Measurements from ENCODE around the gene DPYD.

The DPYD gene

GRCh38 chr1:97920832-97921571, at the start of gene DPYD:
TSS of gene DPYD (minus strand) at chr1:97921034. CDS start at chr1:97920922, 112 bp downstream.
- DNase-seq, result peak; percentile 57 to 94

GRCh38 chr1:97960470-97960869, 39.6 kb upstream of the DPYD start:
- DNase-seq, result no peak

- DNase-seq, result no peak
Measured at GRCh38 chr1:97947695-97948094, 26.9 kb upstream of the DPYD start.

- DNase-seq, result peak in 1 of 2 experiments; percentile 6
Measured at GRCh38 chr1:97943354-97943753, 22.5 kb upstream of the DPYD start.

GRCh38 chr1:97942161-97943123, 21.6 kb upstream of the DPYD start:
- no peak for DNase-seq

- DNase-seq, result no peak
Measured at GRCh38 chr1:97938285-97938642, 17.4 kb upstream of the DPYD start.

- DNase-seq, result no peak
Measured at GRCh38 chr1:97936976-97937375, 16.1 kb upstream of the DPYD start.

- no peak for DNase-seq
Measured at GRCh38 chr1:97934491-97934890, 13.7 kb upstream of the DPYD start.

GRCh38 chr1:97929874-97930851, 9.3 kb upstream of the DPYD start:
- no peak for DNase-seq

GRCh38 chr1:97926017-97926708, 5.3 kb upstream of the DPYD start:
- no peak for DNase-seq

- DNase-seq, result no peak
Measured at GRCh38 chr1:97925151-97925550, 4.3 kb upstream of the DPYD start.

- DNase-seq, result no peak
Measured at GRCh38 chr1:97923811-97924210, 3.0 kb upstream of the DPYD start.

GRCh38 chr1:97920276-97920831, 480 bp downstream of the DPYD start:
- peak in 1 of 2 experiments; percentile 65 for DNase-seq

- peak in 1 of 2 experiments; percentile 48 for DNase-seq
Measured at GRCh38 chr1:97919585-97920261, 1.1 kb downstream of the DPYD start.

GRCh38 chr1:97918961-97919360, 1.9 kb downstream of the DPYD start:
- DNase-seq, result no peak

- DNase-seq, result no peak
Measured at GRCh38 chr1:97913506-97914139, 7.2 kb downstream of the DPYD start.

GRCh38 chr1:97911266-97912215, 9.3 kb downstream of the DPYD start:
- DNase-seq, result no peak

GRCh38 chr1:97909266-97909665, 11.6 kb downstream of the DPYD start:
- DNase-seq, result no peak

GRCh38 chr1:97907886-97908285, 12.9 kb downstream of the DPYD start:
- no peak for DNase-seq
